Measurements from ENCODE around the gene MYMX.

Gene MYMX

GRCh38 chr6:44253307-44254101, 36.8 kb downstream of the MYMX start:
- no peak for DNase-seq

- no peak for DNase-seq
These were observed 37.7 kb downstream of the MYMX start for GRCh38 chr6:44254191-44255104.

GRCh38 chr6:44255105-44255808, 38.5 kb downstream of the MYMX start:
- DNase-seq, result no peak

DNA sequence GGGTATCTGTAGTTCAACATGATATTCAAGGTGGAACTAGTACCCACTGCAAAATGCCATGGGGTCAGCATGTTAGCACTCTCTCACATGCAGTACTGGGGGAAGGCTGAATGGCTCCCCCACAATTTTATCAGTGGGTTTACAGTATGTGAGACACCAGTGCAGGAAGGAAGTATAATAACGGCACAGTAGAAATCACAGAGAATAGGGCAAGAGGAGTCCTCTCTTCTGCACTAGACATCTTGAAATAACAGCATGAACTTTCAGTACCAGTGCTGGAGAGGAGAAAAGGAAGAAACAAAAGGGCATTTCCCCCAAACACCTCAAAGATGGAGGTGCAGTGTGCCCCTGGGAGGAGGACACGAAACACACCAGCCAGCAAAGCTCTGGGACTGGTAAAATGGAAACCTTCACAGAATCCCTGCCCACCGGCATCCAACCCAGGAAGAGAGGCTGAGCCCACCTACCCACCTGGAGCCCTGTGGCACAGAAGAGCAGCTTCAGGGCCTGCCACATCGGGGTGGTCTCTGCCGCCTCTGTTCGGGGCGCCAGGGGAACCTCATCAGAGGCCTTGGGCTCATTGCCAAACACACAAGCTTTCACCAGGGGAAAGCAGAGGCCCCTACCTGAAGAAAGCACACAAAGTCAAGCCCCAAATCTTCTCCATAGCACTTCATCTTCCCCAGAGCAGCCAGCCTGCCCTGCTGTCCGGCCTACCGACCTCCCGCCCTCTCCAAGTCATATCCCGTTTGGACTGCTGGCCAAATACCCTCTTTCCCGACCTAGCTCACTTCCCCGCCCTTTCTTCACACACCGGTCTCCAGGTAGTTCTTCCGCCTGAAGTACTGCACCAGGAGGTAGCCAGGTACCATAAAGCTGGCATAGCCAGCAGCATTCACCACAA, 39.4 kb downstream of the MYMX start:
- DNase-seq, result no peak

GRCh38 chr6:44256775-44257024, 40.0 kb downstream of the MYMX start:
- no peak for DNase-seq

- DNase-seq, result peak; percentile 88
These were observed 40.5 kb downstream of the MYMX start, which contains the start of gene SLC35B2 for GRCh38 chr6:44257025-44257752. Gene SLC35B2, minus strand, starts transcription at chr6:44257528. Its CDS starts 118 bp downstream, at chr6:44257410.

GRCh38 chr6:44257753-44258324, 41.1 kb downstream of the MYMX start:
- no peak for DNase-seq

DNA sequence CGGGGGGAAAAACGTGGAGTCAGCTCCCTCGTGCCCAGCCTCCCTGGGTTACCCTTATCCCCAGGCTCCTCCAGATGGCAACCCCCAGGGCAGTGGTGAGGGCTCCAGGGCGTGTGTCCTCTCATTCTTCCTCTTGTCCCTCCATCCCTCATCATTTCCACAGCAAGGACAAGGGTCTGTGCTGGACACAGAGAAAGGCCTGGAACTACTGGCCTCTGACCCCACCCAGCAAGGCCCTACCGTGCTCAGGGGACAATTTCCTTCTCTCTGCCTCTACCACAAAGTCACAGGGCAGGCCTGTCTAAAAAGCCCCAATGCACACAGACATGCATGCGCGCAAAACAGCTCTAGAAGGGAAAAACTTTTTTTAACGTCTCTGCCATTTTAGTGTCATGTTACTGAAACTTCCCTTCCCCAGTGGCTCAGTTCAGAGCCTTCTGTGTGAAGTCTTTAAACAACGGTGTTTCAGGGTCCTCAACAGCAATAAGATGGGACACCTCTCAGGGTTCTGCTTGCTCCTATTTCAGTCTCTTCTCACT, 41.7 kb downstream of the MYMX start:
- DNase-seq, result no peak

- DNase-seq, result no peak
These were observed 42.2 kb downstream of the MYMX start for GRCh38 chr6:44258921-44259320.

GRCh38 chr6:44260011-44260410, 43.3 kb downstream of the MYMX start:
- no peak for DNase-seq

DNA sequence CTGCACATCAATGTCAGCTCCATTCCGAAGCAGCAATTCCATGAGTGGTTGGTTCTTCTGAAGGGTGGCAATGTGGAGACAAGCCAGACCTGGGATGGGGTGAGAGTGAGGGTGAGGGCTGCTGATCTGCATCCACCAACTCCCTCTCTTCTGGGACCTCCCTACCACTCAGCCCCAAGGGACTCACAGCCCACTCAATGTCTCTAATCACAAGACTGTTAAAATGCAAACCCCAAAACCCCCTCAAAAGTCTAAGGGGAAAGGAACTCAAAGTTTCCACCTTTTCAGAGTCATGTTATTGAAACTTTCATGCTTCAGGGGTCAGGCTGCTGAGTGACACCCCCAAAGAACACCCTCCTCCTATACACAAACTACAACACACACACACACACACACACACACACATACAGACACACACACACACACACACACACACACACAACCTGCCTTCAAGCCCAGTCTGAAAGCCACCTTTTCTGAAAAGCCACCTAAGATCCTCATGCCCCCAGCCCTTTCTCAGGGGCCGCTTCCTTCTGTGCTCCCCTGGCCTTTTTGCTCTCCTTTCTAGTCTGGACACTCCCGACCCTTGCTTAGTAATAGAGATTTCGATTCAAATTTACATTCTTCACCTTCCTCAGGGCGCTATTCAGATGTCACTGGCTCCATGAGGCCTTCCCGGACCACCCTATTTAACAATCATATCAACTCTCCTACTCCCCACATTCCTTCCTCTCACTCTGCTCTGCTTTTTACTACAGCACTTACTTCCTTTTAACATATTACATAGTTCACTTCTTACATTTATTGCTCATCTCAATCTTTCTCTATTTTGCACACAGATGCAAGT, 43.9 kb downstream of the MYMX start:
- no peak for DNase-seq

GRCh38 chr6:44261581-44261980, 44.9 kb downstream of the MYMX start:
- DNase-seq, result no peak

DNA sequence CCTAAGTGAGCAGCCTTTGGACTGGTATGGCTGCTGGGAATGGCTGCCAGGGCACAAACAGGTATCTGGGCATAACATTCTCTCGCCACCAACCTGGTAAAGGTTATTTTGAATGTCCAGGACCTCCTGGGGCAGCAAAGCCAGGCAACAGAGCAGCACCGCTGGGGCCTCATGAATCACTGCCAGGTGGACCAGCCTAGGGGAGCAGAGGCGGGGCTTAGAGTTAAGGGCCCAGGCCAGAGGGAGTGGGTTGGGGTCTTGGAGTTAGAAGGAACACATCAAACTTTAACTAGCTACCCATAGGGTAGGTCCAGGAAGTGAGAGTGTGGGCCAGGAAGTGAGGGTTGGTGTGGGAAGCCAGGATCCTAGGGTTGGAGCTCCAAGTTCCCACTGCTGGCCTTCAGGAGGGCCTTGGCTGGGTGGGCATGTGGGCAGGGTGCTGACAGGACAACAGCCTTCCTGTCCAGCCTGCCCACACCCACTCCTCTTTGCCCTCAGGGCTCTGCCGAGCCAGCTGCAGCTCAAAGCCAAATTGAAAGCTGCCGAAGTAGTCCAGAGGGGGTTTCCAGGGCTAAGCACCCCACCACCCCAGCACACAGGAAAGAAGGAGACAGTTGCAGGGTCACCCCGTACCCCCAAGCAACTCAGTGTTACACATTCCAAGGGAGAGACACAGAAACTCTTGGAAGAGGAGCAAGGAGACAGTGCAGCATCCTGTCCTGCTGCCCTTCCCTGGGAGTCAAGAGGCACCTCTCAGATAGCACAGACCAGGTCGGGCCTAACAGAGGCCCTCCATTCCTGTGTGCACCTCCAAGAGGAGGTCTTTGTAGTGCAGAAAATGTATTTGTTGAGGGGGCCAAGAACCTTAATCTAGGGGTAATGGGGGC, 46.0 kb downstream of the MYMX start:
- no peak for DNase-seq

DNA sequence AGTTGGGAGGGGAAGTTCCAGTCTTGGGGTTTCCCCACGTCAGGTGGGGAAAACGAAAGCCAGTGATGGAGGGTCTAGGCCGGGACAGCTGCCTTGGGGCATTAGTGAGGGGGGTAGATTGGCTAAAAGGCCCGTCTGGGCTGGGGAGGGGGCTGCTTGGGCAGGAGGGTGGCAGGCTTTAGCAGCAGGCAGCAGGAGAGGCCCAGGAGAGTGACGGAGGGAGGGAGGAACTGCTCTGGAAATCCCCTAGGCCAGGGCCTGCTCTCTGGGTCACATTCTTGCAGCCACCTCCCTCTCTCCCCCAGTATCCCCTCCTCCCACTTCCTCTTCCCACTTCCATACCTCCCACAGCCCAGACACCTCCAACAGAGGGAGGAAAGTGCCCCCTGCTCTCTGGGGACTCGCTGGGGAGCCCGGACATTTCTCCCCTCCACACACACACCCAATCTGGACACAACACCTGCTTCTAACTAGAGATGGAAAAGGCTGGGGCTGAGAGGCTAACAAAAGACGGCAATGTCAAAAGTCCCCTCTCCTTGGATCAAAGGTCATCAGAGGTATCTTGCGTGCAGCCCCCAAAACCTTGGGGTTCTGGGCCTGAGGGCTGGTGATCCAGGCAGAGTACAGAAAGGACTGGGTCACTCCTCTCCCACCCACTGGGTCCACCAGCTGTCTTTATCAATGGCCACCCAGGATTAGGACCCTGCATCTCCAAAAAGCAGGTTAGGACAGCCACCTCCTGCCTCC, 46.8 kb downstream of the MYMX start:
- no peak for DNase-seq

DNA sequence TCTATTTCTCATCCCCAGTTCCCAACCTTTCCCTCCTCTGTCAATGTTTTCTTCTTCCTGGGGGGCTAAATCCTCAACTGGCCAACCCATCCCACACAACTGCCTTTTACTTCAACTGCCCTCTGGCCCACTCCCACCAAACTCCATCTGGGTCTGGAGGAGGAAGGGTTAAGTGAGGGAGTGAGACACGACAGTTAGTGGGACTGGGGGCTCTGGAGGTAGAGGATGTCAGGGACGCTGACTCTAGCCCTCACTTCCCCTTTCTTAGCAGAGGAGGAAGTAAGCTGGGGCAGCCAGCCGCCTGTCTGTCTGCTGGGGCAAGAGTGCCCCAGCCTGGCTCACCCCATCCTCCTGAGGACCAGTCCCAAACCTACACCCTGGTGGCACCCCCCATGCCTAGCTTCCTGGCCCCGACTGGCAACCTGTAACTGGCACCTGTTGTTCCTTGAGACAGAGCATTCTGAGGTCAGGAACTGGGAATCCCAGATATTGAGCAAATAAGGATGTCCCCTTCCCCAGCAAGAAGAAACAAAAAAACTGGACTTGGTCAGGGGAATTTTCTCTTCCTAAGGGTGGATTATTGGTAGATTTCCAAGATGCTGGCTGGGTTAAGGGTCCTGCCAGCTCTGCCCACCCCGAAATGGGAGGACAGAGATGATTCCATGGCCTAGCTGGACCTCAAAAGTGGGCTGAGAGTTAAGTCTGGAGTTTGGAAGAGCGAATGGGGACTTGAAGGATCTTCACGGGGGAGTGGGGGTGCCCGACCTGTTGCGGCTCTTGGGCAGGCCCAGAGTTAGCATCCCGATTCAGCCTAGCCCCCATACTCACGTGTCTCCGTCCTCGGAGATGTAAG, 47.7 kb downstream of the MYMX start:
- peak; percentile 50 for DNase-seq

- peak; percentile 96 for DNase-seq
These were observed 48.4 kb downstream of the MYMX start, which contains the start of gene NFKBIE for GRCh38 chr6:44265007-44265721. Gene NFKBIE, minus strand, starts transcription at chr6:44265551. Its CDS starts 205 bp downstream, at chr6:44265346.
